HG02588 (cell line): Measurements from ENCODE around the gene ACER3.
"Not testable (repeated sequence)": the region's sequence is repeated elsewhere in the genome, so short reads cannot be mapped to it uniquely, and the experiment has no call there.

ENCODE experiments used
- ATAC-seq: cut with Tn5 transposase; IDR thresholded peaks from one replicate; pipeline ENCODE4 v1.9.1; 2021; ENCODE audit warnings: mild to moderate bottlenecking, moderate library complexity; ENCODE audit not compliant: unreplicated experiment

ACER3 gene

DNA sequence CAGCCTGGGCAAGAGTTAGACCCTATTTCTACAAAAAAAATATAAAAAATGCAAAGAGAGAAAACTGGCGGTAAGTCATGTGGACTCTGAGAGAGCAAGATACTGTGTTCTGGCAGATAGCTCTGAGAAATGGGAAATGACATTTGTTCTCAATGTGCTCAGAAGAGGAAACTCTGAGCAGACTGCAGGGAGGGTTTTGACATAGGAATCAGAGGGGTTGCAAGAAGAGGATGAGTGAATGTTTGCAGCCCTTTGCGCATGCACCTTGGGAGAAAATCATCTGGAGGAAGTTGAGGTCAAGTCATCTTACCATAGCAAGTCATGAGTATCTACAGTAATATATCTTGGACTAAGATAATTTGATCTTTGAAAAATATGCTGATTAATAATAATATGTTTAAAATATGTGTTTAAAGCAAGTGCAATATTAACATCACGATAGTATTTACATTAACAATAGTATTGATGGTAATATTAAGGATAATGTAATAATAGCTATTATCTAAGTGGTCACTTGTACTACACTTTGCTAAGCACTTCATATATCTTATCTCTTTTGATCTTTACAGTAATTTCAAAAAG lies 2.6 kb downstream of the ACER3 start:
- ATAC-seq, result no peak

- ATAC-seq, result no peak
Measured at GRCh38 chr11:76872959-76873827, 12.5 kb downstream of the ACER3 start.

GRCh38 chr11:76878014-76878413 lies 17.3 kb downstream of the ACER3 start:
- ATAC-seq, result no peak

DNA sequence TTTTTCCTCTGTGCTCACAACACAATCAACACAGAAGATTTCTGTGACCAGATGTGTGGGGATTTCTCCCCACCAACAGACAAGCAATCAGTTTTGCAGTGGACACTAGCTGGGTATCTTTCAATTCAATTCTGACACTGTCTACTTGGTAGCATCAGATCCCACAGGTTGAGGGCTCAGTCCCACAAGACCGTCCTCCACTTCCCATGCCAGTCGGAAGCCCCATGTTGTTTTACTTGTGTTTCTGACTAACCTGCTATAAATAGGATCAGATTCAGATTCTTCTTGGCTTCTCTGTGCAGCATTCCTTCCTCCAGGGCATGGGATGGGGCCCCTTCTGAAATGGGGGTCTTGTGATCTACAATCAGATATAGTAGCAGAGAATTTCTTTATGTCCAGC lies 19.6 kb downstream of the ACER3 start:
- no peak for ATAC-seq

DNA sequence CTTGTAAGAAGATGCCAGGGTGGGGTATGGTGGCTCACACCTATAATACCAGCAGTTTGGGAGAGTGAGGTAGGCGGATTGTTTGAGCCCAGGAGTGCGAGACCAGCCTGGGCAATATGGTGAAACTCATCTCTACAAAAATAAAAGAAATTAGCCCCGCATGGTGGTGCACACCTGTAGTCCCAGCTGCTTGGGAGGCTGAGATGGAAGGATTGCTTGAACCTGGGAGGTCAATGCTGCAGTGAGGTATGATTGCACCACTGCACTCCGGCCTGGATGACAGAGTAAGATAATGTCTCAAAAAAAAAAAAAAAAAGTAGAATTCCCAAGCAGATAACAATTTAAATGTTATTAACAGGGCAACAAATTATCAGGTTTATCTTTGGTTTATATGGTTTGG lies 20.2 kb downstream of the ACER3 start:
- no peak for ATAC-seq

- ATAC-seq, result no peak
Measured at GRCh38 chr11:76885390-76886097, 24.8 kb downstream of the ACER3 start.

DNA sequence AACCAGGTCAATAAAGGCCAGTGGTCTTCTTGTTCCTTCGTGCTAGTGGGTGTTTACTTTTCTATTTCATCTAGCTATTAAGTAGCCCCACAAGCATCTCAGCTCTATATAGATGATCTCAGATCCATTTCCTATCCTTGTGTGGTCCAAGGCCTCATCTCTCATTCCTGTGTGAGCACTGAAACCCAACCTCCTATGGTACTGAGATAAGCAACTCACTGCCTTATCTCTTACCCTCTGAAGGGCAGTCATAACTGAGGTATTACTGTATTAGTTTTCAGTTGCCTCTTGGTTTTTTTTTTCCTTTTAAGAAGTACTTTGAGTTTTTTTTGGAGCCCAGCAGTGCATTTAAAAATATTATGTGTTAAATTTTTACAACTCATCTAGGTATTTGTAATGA lies 28.3 kb downstream of the ACER3 start:
- ATAC-seq, result no peak

DNA sequence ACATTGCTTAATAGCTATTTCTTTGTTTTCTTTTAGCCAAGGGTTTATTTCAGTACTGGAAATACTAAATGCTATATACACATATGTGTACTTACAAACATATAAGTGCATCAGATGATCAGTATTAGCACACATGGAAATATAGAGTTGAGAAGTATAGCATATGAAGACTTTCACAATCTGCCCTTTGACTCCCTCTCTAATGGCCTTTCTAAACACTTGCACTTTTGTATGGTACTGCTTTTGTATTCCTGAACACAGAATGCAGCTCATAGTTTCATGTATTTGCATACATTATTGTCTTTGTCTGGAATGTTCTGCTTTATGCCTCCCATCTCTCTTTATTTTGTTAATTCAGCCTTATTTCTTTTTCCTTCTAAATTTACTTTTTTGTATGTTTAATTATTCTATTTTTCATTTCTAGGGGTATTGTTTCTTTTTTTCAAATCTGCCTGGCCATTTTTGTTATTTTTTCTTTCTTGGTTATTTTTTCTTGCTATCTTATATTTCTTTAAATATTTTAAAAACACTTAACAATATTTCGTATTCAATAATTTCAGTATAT lies 28.8 kb downstream of the ACER3 start:
- ATAC-seq, result no peak

DNA sequence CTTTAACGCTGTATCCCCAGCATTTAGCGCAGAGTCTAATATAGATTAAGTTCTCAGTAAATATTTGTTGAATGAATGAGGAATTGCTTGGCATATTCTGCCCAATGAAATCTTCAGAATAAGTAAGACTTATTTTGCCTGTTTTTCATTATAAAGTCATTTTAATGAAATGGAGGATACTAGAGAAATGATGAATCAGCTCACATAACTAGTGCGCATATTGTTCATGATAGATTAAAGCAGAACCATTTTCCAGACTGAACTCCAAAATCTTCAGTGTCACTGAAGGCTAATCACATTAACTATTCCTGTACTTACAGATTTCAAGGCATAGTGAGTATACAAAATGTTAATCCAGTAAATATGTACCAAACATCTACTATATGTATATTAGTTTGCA lies 29.6 kb downstream of the ACER3 start:
- no peak for ATAC-seq

GRCh38 chr11:76891285-76891684 lies 30.6 kb downstream of the ACER3 start:
- no peak for ATAC-seq

GRCh38 chr11:76891793-76892192 lies 31.1 kb downstream of the ACER3 start:
- no peak for ATAC-seq

GRCh38 chr11:76892306-76892705 lies 31.6 kb downstream of the ACER3 start:
- no peak for ATAC-seq

DNA sequence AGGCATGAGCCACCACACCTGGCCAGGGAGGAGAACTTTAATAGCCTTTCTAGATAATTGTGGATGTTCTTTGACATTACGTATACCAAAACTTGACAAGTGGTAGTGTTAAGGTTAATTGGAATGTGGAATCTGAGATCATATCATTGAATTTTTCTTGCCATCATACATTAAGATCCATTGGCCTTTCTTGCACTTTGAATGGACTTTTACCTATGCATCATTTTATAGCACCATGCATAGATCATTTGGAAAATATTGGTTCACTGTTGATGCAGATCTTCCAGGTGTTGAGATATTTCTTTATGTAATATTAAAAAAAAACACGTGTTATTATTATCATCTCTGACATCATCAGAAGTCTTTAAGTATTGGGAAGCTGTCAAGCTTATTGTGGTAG lies 36.5 kb downstream of the ACER3 start:
- no peak for ATAC-seq

DNA sequence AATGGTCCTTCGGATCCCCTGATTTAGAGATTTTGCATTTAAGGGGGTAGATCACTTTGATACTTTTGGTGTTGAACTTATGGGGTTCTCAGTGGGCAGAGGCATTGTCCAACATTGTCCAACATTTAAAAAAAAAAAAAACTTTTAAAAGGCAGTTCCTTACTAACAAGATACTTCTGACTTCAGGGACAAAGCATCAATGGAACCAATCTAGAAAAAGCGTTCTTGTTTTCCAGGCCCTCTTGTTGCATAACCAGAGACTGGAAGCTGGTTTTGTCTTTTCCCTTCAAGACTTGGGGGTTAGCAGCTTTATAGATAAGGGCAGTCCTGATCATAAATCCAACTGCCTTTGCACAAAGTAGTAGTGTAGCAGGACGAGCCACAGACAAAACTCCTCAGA lies 40.4 kb downstream of the ACER3 start:
- ATAC-seq, result no peak

DNA sequence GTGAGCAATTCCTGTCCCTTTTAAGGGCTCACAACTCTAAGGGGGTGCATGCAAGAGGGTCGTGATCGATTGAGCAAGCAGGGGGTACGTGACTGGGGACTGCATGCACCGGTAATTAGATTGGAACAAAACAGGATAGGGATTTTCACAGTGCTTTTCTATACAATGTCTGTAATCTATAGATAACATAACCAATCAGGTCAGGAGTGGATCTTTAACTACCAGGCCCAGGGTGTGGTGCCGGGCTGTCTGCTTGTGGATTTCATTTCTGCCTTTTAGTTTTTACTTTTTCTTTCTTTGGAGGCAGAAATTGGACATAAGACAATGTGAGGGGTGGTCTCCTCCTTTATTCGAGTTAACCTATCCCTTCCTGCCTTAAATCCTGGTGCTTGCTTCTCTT lies 40.9 kb downstream of the ACER3 start:
- ATAC-seq, result not testable (repeated sequence)

DNA sequence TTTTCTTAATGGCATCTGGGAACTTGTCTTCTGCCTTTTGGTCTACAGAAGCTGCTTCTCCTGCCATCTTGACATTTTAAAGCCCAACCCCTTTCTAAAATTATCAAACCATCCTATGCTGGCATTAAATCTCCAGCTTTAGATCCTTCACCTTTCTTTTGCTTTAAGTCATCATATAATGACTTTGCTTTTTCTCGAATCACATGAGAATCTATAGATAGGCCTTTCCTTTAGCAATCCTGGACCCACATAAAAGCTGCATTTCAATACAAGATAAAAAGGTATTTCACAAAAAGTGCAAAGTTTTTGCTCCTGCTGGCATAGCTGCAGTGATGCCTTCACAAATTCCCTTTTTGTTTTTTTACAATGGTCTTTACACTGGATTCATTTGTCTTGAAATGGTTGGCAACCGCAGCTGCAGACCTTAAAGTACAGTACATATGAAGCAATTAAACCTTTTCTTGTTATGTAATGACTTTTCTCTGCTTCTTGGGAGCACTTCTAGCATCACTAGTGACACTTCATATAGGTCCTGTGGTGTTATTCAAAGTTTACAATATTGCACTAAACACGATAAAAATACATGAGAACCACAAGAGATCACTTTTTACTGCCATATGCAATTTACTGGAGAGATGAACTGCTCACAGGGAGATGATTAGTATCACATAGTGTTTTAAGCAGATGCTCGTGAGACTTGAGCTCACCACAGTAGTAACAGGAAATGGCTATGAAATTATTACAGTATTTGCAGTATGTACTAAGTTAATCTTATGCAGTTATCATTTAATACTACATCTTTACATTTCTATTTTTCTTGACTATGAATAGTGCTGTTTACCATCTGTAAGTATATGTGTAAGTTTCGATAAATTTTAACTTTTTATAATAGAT lies 41.6 kb downstream of the ACER3 start:
- no peak for ATAC-seq

GRCh38 chr11:76903325-76903724 lies 42.6 kb downstream of the ACER3 start:
- ATAC-seq, result no peak

DNA sequence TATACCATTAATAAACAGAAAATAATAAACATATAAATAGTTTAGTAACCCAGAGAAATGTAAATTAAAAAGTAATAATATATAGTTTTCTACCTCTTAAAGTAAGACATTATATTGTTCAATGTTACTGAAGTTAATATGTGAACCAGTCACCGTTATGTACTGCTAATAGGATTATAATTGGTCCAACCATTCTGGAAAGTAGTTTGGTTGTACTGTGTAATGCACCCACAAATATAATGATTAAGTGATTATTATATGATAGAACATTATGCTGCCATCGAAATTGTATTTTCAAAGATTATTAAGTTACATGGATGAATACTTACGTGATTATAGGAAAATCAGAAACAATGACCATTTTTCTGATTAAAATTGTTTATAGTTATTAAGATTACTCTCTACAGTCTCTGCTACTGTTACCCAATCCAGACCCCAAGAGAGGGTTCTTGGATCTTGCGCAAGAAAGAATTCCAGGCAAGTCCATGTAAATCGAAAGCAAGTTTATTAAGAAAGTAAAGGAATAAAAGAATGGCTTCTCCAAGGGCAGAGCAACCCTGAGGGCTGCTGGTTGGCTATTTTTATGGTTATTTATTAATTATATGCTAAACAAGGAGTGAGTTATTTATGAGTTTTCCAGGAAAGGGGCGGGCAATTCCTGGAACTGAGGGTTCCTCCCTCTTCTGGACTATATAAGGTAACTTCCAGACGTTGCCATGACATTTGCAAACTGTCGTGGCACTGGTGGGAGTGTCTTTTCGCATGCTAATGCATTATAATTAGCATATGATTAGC lies 50.1 kb downstream of the ACER3 start:
- ATAC-seq, result no peak

DNA sequence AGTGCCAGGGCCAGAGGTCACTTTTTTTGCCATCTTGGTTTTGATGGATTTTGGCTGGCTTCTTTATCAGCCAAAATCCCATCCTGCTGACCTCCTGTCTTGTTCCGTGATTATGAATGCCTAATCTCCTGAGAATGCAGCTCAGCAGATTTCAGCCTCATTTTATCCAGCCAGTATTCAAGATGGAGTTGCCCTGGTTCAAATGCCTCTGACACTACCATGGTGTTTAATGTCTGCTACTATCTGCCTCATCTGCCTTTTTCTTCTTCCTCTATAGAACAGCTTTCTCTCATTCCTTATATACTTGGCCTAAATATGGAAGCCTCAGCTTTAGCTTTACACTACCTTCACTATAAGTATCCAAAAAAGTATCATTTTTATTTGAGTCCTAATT lies 50.7 kb downstream of the ACER3 start:
- ATAC-seq, result no peak

GRCh38 chr11:76916712-76917111 lies 56.0 kb downstream of the ACER3 start:
- ATAC-seq, result no peak
